ENCODE data around the gene GIGYF2.

GIGYF2 gene

DNA sequence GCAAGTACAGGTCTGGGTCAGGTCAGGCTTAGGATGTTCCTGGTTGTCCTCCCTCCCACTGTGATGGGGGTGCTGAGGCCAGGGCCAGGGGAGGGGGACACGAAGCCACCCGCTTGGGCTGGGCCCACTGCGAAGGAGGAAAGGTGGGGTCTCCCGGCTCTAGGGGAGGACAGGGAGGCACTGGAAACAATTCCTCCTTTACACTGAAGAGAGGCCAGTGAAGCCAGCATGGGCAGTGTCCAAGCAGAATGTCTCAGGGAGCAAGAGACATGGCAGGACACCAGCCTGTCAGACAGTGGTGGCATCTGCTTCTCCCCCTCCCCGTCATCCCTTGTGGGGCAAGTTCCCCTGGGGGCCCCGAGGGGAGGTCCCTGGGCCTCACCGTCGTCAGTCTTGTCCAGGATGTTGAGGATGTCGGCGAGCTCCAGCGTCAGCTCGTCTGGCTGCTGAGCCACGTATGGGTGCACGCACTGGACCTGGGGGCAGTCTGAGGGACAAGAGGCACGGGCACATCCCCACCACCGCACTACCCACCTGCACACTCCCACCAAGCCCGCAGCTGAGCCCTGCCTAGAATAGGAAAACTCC lies 183.7 kb downstream of the GIGYF2 start:
- no peak for DNase-seq (ENCODE audit: low read depth)

DNA sequence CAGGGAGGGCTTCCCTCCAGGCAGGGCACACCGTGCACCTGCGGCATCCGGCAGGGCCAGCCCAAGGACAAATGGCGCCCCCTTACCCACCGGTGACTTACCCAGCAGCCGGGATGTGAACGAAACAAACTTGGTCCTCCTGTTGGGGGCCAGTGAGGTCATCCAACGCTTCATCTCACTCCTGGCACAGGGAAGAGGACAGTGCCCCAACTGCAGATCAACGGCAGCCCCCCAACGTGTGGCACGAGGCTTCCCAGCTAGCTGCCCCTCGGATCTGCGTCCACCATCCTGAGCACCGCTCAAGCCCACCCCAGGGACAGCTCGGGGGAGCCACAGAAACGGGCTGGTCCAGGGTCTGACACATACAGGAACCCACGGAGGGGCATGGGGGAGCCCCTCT lies 185.0 kb downstream of the GIGYF2 start:
- no peak for DNase-seq (ENCODE audit: low read depth)

DNA sequence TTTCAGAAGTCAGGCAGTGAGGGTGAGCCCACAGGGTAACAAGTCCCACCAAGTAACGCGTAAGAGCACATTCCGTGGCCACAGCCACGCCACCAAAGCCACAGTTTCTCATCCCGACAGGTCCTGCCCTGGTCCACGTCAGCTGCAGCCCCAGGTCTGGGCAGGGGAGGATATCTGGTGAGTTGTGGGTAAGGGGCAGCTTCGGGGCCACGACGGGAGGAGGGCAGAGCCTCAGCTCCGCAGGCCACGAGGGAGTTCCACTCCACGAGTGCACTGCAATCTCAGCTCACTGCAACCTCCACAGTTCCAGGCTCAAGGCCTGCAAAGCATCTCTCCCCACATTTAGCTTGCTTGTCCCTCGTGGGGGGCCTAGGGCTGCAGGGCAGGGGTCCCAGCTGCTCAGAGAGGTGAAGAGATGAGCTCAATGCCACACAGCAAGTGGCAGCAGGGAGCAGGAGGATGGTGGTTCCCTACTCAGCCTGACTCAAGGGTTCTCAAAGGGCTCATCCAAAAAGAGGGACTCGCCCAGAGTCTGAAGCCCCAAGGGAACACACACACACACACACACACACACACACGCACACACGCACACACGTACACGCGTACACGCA lies 185.5 kb downstream of the GIGYF2 start:
- DNase-seq (ENCODE audit: low read depth): no peak

DNA sequence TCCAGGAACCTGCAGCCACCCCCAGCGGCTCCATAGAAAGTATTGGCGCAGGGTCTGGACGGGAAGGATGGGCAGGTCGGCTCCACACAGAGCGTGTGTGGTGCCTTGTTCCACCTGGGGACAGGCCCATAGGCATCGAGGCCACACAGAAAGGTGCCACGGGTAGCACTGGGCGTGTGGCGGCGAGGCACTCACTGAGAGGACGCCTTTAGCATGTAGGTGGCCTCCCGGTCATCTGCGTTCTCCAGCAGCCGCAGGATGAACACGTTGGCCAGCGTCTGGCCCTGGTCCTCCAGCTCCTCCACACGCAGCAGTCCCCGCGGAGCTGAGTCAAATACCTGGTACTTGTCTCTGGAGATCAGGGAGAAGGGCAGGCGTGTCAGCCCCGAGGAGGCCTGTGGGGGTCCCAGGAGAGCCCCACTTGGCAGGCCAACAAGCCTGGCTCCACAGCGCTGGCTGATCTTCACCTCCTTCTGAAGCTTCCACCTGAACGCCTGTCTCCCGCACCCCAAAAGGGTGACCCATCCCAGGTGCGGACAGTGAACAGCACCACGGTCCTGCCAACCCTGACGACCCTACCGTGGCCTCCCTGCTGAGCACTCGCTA lies 186.1 kb downstream of the GIGYF2 start:
- no peak for DNase-seq (ENCODE audit: low read depth)

DNA sequence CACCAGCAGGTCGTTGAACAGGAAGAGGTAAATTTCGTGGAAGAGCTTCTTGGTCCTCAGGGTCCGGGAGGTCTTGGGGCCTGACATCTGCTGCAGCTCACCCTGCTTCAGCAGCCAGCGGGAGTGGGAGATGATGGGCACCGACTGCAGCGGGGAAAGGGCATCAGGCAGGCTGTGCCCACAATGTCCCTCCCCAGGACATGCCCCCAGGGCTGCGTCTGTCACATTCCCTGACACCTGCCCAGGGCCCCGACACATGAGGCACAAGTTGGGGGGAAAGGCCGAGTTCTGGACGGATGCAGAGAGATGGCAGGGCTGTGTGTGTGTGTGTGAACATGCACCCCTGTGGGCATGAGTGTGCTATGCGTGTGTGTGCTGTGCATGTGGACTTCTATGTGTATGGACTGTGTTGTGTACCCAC lies 186.9 kb downstream of the GIGYF2 start:
- DNase-seq (ENCODE audit: low read depth): no peak

DNA sequence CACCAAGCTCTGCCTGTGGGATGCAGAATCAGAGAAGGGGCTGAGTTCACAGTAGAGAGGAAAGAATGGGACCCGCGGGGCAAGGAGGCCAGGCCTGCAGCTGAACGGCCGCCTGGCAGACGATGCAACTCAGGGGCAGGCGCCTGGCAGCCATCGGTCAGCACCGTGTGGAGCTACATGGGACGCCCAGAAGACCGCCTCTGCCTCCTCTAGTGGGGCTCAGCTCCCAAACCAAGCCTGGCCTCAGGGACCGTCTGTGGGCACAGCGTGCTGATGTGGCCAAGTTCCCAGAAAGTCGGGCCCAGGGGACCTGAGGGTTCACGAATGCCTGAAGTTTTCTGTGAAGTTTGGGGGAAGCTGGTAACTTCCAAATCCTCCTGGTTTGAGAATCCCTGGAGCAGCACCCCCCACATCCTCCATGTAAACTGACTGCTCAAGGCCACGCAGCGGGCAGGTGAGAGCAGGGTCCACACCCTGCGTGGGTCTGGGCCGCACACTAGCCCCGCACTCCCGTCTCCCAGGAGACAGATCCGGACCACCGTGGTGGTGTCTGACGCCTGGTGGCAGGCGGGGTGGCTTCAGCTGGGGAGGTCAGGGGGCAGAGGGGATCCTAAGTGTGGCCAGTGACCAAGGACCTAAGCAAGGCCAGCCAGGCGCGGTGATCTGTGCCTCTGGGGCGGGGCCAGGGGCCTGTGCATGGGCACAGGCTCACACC lies 187.6 kb downstream of the GIGYF2 start:
- no peak for DNase-seq (ENCODE audit: low read depth)

DNA sequence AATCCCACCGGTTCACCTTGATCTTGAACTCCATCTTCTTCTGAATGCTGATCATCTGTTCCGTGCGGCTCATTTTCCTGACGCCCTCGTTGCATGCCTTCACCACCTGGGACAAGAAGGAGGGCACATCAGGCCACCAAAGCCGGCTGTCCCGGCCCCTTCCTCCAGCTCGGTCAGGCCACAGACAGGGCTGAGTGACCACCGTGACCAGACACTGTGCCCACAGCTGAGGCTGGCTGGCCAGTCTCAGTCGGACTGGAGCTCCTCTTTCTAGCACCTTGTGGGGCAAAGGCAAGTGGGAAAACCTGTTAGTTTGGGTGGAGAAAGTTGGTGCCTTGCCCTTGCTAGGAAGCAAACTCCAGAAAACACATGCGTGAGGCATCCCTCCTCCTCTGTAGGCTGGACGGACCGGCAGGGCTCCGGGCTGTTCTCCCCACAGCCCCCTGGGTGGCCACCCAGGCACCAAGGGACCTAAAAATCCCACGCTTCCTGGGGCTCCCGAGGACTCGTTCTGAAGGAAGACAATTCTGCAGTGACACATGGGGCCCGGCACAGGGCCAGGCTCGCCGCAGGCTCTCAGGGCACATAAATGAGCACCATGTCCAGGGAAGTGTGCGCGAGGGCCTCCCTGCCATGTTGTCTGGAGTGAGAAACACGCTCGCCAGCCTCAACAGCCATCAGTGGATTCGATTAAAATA lies 188.3 kb downstream of the GIGYF2 start:
- DNase-seq (ENCODE audit: low read depth): no peak

DNA sequence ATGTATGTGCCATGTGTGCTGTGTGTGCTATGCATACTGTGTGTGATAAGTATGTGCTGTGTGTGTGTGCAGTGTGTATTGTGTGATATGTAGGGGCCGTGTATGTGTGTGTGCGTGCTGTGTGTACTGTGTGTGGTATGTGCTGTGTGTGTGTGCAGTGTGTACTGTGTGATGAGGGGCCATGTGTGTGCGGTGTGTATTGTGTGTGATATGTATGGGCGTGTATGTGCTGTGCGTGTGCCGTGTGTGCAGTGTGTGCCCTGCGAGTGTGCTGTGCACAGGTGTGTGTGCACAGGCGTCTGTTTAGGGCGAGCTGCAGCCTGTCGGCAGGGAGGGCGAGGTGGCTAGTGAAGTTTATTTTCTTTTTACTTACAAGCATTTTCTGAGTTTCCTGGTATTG lies 189.0 kb downstream of the GIGYF2 start:
- DNase-seq (ENCODE audit: low read depth): no peak

DNA sequence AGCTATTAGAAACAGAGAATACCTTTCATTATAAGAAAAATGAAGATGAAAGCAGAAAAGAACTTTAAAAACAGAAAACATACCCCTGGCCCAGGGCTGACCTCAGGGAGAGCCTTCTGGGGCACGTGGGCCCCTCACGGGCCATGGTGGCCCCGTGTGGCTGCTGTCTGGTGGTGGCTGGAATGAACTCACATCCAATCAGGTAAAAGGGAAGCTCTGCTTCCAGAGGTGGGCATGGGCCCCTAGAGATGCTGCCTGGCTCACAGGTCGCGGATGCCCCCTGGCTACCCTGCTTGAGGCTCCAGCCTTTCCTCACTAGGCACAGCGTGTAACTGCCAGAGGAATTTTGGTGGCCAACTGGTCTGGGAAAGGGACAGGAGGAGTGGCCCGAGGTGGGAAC lies 189.5 kb downstream of the GIGYF2 start:
- no peak for DNase-seq (ENCODE audit: low read depth)

DNA sequence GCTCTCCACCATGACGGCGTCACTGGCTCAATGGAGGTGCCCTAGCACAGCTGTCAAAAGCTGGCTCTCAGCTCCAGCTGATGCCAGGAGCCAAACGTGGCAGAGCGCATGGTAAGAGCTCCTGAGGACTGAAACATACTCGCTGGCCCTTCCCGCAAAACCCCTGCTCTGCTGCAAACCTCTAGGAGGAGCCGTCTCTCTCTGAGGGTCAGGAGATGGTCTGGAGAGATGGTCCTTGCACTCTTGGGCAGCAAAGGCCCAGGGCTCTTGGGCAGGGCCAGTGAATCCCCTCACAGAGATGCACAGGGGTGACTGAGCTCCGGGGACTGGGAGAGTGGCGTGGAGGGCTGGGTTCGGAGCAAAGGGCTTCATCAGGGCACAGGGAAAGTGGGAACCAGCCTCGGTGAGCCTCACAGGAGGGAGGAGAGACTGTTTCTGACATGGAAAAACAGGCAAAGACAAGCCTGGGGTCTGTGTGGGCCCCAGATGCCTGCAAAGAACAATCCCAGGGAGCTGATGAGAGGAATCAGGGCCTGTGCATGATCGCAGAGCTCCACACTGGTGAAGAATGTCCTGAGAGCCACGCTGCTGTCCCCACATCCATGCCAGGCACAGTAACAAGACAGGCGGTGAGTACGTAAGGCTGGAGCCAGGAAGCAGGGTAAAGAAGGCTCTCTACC lies 190.2 kb downstream of the GIGYF2 start:
- DNase-seq (ENCODE audit: low read depth): peak; percentile 26

DNA sequence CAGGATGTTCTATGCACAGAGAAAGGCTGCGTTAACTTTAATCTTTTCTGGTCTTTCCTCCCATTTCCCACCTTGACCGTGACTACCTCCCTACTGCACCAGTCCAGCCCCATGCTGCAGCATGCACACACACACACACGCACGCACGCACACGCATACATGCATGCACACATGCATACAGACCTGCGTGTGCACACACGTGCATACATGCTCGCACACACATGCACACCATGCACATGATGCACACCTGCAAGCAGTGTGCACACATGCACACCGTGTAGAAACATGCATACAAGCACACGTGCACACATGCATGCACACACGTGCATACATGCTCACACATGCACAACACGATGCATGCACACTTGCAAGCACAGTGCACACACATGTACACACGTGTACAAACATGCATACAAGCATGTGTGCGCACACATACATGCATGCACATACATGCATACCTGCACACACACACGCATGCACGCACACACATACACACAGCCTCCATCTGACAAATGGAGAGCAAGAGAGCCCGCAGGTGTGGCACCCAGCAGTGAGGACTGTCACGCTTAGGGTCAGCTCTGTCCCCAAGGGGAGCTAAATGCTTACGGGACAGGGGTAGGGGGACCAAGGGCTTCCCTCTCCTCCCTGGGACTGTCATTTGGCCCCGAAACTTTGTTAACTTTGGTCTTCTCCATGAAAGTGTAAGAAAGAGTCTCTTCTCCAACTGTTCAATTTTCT lies 191.1 kb downstream of the GIGYF2 start:
- no peak for DNase-seq (ENCODE audit: low read depth)

DNA sequence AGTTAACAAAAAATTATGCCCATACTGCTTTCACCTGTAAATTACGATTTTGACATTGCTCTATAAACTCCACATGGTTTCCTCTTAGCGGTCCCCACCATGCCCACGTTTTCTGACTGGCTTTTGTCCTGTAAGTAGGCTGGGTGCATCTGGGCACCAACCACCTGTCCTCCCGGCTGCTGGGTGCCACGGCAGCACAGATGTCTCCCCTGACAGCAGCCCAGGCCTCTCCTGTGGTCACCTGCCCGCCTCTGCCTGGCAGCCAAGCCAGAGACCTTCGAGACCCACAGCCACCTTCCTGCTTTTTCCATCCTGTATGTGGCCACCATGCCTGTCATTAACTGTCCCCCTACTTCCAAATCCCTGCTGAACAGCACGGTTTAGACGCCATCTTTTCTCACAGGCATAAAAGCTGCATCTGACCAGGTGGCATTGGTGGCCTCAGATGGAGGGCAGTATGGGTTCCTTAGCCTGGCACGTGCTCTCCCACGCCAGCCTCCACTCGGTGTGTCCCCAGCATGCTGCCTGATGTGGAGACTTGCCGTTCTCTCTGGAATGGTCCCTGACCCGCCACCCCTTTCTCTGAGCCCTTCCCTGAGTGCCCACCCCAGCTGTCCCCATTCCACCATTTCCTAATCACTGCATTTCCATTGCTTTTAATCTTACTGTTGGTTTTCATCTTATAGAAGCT lies 191.9 kb downstream of the GIGYF2 start:
- DNase-seq (ENCODE audit: low read depth): no peak

DNA sequence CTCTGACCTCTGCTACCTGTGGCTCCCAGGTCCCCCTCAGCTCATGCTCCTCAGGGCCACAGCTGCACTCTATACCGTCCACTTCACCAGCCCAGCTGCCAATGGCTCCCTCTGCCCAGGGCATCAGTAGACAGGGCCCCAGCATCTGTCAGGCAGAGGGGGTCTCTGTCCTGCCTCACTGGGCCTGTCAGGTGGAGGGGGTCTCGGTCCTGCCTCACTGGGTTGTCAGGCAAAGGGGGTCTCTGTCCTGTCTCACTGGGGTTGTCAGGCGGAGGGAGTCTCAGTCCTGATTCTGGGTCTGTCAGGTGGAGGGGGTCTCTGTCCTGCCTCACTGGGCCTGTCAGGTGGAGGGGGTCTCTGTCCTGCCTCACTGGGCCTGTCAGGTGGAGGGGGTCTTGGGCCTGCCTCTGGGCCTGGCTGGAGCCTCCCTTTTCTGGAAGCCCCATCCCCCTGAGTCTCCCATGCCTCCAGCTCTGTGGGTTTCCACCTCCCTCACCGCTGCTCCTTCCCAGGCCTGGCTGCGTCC lies 192.8 kb downstream of the GIGYF2 start:
- no peak for DNase-seq (ENCODE audit: low read depth)

DNA sequence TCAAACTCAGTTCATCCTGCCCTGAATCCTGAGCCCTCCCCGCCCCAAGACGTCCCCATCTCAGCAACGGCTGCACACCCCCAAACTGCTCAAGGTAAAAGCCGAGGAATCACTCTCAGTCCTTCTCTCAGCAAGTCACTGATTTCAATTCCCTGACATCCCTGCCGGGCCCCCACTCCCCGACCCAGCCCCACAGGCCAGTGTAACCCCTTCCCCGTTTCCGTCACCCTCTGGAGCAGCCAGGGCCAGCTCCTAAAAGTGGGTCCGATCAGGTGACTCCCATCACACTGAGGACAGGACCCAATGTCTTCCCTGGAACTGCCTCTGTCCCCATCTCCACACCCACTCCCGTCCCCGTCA lies 193.4 kb downstream of the GIGYF2 start:
- no peak for DNase-seq (ENCODE audit: low read depth)

DNA sequence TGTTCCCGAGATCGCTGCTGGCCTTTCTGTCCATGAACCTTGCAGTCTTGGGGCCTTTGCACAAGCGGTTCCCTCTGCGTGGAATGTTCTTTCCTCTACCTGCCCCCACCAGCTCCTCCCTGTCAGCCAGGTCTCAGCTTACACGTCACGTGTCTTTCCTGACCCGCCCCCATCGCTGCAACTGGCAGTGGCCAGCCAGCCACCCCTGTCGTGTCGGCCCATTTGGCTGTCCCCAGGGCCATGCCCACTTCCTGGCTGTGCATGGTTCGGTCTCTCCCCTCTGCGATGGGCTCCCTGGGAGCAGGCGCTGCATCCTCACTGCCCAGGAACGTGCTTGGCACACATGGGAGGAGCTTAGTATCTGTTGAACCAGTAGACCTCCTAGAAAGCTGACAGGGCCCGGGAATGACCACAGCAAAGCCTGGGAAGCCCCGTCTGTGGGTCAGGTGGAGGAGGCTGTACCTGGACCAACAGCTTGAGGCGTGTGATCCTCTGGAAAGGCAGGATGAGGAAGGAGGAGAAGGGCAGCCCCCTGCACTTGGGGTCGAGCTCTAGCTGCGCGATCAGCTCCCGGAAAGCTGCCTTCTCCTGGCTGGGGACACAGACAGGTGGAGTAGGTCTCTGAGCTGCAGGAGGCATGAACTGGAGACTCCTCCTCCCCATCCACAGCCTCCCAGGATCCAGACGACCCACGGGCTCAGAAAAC lies 193.9 kb downstream of the GIGYF2 start:
- DNase-seq (ENCODE audit: low read depth): peak; percentile 48

DNA sequence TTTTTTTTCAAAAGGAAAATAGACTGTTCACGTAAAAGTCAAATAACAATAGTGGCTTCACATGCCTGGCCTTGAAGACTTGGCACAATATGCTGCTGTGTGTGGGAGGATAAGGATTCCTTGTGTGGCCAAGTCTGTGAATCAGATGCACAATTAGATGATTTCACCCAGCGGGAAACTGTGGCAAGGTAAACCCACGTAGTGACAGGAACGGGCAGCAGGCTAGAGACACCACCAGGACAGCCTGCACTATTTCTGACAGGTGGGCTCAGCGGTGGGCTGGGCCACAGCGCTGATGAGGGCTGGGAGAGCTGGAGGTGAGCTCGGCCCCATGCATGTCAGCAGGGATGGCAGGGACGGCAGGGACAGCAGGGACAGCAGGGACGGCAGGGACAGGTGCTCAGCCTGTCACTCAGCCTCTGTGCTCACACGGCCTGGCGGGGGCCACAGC lies 194.5 kb downstream of the GIGYF2 start:
- DNase-seq (ENCODE audit: low read depth): no peak

DNA sequence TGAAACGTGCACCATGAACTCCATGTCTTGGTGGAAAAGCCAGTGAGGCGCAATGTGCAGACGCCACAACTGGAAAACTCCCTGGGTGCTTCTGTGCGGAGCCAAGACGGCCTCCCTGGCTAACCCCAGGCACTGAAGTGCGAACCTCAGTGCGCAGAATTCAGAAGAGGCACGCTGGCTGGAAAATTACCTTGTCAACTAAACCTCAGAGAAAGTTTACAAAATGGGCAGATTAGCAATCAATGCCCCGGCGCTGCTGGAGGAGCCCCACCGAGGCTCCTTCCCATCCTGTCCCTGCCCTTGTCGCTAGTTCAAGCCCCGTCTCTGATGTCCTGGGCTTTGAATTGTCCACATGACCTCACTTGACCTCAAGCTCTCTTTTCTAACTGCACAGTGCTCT lies 195.1 kb downstream of the GIGYF2 start:
- no peak for DNase-seq (ENCODE audit: low read depth)

DNA sequence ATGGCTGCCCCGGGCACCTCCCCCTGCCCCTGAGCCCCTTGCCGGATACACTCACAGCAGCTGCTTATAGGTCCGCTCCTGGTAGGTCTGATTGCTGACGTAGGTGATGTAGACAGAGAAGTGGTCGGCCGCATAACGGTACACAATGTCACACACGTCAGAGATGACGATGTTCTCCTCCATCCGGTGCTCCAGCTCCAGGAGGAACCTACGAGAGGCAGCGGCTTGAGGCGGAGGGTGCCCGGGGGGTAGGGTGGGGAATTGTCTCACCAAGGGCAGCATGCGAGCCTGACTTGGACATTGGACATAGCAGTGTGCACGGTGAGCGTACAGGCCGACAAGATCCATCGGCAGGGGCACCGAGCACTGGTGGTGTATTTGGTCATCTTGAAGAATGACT lies 195.7 kb downstream of the GIGYF2 start:
- DNase-seq (ENCODE audit: low read depth): no peak

DNA sequence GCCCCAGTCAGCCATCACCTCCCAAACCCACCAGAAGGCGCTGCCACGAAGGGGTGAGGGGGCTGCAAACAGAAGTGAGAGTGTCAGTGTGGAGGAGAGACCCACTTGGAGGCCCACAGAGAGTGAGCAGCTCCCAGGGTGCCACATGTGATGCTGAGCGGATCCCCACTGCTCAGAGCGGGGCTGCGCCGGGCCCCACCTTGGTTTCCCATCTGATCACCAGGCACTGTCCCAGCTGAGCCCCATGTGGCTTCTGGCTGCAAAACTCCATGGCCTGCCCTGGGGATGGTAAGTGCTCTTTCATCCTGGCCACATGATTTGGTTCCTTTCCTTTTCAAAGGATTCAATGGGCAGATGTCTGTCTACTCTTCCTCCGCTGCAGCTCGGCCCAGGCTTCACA lies 196.7 kb downstream of the GIGYF2 start:
- DNase-seq (ENCODE audit: low read depth): no peak

DNA sequence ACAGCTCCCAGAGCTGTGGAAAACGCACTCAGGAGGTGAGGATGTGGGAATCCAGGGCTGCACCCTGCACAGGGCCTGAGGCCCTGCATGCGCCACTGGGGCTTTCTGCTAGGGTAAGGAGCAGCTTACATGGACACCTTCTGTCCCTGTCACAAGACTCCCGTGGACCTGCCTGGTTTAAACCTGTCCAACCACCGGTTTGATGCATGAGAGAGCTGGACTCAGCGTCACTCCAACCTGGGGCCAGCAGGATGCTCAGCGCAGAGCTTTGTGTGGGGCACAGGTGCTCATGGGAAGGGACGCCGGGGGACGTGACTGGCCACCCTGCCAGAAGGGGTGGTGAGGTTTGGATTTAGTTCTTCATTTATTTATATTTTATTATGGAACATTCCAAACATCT lies 197.1 kb downstream of the GIGYF2 start:
- DNase-seq (ENCODE audit: low read depth): no peak
